Epithelial cell of esophagus (primary cell): ENCODE measurements around the gene SBK3.
"Not testable (repeated sequence)": the region's sequence is repeated elsewhere in the genome, so short reads cannot be mapped to it uniquely, and the experiment has no call there.

Source experiments
- DNase-seq: peaks from one replicate; pipeline ENCODE4 v3.0.0; 2010; ENCODE audit warnings: low read depth
- H3K4me3 ChIP-seq: 2 replicates; pipeline ENCODE4 v1.5.1; 2011; ENCODE audit warnings: mild to moderate bottlenecking, low read length, control low read depth
- TF ChIP-seq, protein P1 (sequence below): IDR thresholded peaks from 2 replicates; pipeline ENCODE4 v1.5.1; 2011; ENCODE audit warnings: low read depth, mild to moderate bottlenecking, low read length, control low read depth, inconsistent platforms; ENCODE audit not compliant: insufficient read depth; ENCODE audit errors: missing control alignments

Gene SBK3

DNA sequence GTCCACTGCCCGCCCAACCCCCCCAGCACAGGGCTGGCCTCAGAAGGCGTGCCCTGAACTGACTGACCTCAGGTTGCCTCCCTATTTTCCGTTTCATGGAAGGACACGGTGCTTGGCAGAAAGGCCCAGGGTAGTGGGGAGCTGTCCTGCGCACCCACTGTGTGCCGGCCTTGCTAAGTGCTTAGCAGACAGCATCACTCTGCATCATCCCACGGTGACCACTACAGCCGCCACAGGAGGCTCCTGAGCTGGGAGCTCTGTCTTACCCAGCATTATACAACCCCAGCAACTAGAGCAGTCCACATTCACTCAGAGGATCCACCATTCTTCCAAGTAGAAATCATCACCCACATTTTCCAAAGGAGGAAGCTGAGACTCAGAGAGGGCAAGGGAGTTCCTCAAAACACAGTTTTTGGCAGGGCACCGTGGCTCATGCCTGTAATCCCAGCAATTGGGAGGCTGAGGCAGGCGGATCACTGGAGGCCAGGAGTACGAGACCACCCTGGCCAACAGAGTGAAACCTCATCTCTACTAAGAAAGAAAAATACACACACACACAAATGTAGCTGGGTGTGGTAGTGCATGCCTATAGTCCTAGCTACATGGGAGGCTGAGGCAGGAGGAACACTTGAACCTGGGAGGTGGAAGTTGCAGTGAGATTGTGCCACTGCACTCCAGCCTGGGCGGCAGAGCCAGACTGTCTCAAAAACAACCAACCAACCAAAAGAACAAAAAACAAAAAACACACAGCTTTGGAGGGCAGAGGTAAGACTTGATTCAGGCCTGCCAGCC lies 10.0 kb downstream of the SBK3 start:
- TF ChIP-seq, protein P1, sequence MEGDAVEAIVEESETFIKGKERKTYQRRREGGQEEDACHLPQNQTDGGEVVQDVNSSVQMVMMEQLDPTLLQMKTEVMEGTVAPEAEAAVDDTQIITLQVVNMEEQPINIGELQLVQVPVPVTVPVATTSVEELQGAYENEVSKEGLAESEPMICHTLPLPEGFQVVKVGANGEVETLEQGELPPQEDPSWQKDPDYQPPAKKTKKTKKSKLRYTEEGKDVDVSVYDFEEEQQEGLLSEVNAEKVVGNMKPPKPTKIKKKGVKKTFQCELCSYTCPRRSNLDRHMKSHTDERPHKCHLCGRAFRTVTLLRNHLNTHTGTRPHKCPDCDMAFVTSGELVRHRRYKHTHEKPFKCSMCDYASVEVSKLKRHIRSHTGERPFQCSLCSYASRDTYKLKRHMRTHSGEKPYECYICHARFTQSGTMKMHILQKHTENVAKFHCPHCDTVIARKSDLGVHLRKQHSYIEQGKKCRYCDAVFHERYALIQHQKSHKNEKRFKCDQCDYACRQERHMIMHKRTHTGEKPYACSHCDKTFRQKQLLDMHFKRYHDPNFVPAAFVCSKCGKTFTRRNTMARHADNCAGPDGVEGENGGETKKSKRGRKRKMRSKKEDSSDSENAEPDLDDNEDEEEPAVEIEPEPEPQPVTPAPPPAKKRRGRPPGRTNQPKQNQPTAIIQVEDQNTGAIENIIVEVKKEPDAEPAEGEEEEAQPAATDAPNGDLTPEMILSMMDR, result no peak
- no peak overlapping the region for H3K4me3 ChIP-seq
- no peak for DNase-seq

DNA sequence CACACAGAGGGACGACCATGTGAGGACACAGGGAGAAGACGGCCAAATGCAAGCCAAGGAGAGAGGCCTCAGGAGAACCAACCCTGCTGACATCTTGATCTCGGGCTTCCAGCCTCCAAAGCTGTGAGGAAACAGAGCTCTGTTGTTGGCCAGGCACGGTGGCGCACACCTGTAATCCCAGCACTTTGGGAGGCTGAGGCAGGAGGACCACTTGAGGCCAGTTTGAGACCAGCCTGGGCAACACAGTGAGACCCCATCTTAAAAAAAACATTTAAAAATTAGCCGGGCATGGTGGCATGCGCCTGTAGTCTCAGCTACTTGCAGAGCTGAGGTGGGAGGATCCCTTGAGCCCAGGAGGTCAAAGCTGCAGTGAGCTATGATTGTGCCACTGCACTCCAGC lies 11.1 kb downstream of the SBK3 start:
- not testable (repeated sequence) for DNase-seq, H3K4me3 ChIP-seq

DNA sequence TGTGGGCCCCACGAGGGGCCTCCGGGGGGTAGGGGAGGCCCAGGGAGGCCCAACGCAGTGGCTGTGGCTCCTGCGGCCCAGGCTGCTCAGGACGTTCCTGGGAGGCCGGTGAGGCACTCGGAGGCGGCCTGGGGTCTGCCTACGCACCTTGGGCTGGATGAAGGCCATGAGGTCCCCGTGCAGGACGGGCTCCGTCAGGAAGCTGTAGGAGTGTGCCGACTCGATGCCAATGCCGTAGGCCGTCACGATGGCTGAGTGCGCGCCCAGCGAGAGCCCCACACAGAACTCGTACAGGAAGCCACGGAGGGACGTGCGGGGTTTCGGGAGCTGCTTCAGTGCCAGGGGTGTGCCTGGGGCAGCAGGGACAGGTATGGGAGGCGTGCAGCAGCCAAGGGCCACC lies 14.3 kb downstream of the SBK3 start:
- TF ChIP-seq, protein P1, result no peak
- H3K4me3 ChIP-seq, result no peak overlapping the region

DNA sequence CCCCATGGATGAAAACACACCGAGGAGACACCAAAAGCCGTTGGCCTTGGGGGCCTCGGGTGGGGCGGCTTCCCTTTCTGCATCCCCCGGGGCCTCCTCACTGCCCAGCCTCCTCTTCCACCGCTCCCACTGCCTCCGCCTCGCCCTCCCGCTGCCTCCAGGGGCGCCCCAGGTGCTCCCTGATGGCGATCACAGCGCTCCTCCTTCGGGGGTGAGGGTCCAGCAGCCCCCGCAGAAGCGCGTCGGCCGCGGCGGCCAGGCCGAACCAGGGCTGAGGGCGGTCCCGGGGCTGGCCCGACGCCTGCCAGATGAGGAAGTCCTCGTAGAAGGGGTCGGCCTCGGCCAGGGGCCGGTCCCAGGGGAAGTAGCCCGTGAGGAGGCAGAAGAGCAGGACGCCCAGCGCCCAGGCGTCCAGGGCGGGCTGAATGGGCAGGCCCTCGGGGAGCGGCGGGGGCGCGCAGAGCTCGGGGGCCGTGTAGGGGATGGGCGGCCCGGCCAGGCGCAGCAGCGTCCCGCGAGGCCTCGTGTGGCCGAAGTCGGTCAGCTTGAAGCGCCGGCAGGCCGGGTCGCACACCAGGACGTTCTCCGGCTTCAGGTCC lies 15.6 kb downstream of the SBK3 start:
- TF ChIP-seq, protein P1, result no peak
- no peak overlapping the region for H3K4me3 ChIP-seq
- DNase-seq, result no peak

More for the DNA sequence above, 14.3 kb downstream of the SBK3 start:
- no peak for DNase-seq

DNA sequence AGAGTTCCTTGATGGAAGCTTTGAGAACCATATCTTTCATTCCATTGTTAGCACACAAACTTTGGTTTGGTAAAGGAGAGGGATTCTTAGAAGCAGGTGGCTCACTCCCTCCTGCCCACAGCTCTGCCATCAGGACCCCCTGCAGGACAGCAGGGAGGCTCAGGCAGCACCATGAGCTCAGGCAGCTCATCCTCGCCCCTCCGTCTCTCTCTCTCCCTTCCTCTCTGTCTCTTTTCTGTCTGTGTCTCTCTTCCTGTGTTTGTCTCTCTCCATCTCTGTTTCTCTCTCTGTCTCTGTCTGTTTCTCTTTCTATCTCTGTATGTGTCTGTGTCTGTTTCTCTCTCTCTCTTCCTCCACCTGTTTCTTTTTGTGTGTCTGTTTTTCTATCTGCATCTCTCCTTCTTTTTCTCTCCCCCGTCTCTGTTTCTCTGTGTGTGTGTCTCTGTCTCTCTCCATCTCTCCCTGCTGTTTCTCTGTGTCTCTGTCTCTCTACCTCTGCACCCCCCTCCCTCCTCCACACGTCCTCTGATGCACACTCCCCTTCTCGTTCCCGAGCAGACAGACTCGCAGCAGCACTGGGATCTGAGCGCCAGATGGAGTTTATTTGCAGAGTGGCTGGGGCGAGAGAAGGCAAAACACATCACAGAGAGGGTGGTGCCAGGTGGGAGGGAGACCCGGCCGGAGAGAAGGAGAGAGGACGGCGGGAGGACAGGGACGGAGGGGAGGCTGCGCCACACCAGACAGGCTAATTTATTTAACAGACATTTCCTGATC lies 17.1 kb downstream of the SBK3 start:
- H3K4me3 ChIP-seq, result no peak overlapping the region
- TF ChIP-seq, protein P1, result no peak
- DNase-seq, result no peak

DNA sequence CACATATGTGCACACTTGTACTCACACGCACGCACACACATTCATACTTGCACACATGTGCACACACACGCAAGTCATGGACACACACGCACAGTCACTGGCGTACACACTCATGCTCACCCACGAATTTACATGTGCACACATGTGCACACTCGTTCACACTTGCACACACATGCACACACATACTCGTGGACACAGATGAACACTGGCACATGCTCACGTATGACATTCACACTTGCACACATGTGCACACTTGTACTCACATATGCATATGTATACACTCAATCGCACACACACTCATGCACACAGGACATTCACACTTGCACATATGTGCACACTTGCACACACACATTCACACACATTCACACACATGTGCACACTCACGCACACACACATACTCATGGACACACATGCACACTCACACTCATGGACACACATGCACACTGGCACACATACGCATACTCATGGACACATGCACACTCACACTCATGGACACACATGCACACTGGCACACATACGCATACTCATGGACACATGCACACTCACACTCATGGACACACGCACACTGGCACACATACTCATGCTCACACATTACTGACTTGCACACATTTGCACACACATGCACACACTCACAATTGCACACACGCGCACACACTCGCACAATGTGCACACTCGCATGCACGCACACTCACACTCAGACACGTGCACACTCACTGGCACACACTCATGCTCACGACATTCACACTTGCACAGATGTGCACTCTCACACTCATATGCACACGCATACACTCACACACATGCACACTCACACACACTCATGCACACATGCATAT lies 17.9 kb downstream of the SBK3 start:
- no peak for DNase-seq
- no peak overlapping the region for H3K4me3 ChIP-seq
- TF ChIP-seq, protein P1, result no peak
